ENCODE measurements around the gene NLGN1. TPM values are rescaled to one million over a fixed set of nuclear protein-coding genes. Genes with fewer than 3 reads are reported as not detected.

The NLGN1 gene
- polyA plus RNA-seq, 1 donor from 2014 or later = 2.7 TPM

DNA sequence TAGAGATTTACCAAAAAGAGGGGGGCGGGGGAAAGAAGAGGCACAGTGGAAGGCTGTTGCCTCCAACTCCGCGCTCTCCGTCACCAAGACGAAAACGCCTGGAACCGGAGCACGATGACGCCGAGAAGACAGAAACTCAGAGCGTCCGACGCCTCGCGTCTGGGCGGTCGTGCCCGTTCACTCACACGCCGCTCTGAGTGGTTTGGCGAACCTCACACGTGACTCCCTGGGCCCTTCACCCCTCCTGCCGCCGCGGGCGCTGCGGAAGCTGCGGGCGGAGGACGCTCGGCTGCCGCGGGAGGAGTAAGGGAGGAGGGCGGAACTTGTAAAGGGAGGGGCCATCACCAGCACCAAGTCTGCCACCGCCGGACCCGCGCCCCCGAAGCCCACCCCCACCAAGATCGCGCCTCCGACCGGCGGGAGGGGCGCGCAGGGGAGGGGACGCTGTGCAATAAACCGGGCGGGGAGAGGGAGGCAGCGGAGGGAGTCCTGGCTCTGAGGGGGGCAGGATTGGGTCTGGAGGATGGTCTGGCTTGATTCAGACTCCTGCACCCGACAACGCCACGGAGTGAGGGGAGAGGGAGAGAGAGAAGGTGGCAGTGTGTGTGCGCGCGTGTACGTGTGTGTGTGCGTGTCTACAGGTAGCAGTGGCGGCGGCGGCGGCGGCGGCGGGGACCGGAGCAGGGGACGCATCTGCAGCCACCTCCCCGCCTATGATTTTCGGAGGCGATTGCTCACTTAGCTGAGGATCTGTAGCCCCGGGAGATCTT, 1.9 kb upstream of the NLGN1 start:
- Histone ChIP-seq H3K9me3 (ENCODE audit: low read length) (no peaks in the 10 kb centered on the region), H3K36me3 (ENCODE audit: insufficient read depth, low read length) (no peaks in the 10 kb centered on the region), H4K20me1 (ENCODE audit: insufficient read depth) (no peaks in the 10 kb centered on the region), H2AFZ (ENCODE audit: low read depth, low read length) (peak overlapping the region; percentile 36), H3K79me2 (replicated peaks; ENCODE audit: insufficient read depth, low read length) (peaks cover 12% of the 10 kb centered on the region), H3K4me3 (ENCODE audit: low read length) (peak overlapping the region; percentile 87), H3K27me3 (ENCODE audit: insufficient read depth, low read depth, low read length) (peaks cover 15% of the 10 kb centered on the region), H3K9ac (ENCODE audit: low read length) (peak overlapping the region; percentile 58), H3K27ac (ENCODE audit: low read length) (no peak overlapping the region), H3F3A (ENCODE audit: insufficient read depth, low read length, poor library complexity, severe bottlenecking) (peaks cover 10% of the 10 kb centered on the region), H3K9me2 (ENCODE audit: insufficient read depth, low read length) (no peaks in the 10 kb centered on the region), H3K4me2 (ENCODE audit: low read length) (peak overlapping the region; percentile 95)
- peak; percentile 23 for TF ChIP-seq RAD21 (conservative IDR thresholded peaks at IDR 0.05)
- no peak for TF ChIP-seq EP300 (conservative IDR thresholded peaks at IDR 0.05; ENCODE audit: poor library complexity, severe bottlenecking)
- TF ChIP-seq SMC3 (conservative IDR thresholded peaks at IDR 0.05; ENCODE audit: poor library complexity) = no peak
- TF ChIP-seq TAF1 (IDR thresholded peaks at IDR 0.05; ENCODE audit: low read depth) = no peak
- TF ChIP-seq MXI1 (conservative IDR thresholded peaks at IDR 0.05; ENCODE audit: poor library complexity, severe bottlenecking) = peak; percentile 60
- no peak for TF ChIP-seq POLR2AphosphoS5 (IDR thresholded peaks at IDR 0.05)
- TF ChIP-seq, protein P1, sequence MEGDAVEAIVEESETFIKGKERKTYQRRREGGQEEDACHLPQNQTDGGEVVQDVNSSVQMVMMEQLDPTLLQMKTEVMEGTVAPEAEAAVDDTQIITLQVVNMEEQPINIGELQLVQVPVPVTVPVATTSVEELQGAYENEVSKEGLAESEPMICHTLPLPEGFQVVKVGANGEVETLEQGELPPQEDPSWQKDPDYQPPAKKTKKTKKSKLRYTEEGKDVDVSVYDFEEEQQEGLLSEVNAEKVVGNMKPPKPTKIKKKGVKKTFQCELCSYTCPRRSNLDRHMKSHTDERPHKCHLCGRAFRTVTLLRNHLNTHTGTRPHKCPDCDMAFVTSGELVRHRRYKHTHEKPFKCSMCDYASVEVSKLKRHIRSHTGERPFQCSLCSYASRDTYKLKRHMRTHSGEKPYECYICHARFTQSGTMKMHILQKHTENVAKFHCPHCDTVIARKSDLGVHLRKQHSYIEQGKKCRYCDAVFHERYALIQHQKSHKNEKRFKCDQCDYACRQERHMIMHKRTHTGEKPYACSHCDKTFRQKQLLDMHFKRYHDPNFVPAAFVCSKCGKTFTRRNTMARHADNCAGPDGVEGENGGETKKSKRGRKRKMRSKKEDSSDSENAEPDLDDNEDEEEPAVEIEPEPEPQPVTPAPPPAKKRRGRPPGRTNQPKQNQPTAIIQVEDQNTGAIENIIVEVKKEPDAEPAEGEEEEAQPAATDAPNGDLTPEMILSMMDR (IDR thresholded peaks at IDR 0.05; ENCODE audit: poor library complexity, severe bottlenecking) = no peak
- TF ChIP-seq, protein P2, sequence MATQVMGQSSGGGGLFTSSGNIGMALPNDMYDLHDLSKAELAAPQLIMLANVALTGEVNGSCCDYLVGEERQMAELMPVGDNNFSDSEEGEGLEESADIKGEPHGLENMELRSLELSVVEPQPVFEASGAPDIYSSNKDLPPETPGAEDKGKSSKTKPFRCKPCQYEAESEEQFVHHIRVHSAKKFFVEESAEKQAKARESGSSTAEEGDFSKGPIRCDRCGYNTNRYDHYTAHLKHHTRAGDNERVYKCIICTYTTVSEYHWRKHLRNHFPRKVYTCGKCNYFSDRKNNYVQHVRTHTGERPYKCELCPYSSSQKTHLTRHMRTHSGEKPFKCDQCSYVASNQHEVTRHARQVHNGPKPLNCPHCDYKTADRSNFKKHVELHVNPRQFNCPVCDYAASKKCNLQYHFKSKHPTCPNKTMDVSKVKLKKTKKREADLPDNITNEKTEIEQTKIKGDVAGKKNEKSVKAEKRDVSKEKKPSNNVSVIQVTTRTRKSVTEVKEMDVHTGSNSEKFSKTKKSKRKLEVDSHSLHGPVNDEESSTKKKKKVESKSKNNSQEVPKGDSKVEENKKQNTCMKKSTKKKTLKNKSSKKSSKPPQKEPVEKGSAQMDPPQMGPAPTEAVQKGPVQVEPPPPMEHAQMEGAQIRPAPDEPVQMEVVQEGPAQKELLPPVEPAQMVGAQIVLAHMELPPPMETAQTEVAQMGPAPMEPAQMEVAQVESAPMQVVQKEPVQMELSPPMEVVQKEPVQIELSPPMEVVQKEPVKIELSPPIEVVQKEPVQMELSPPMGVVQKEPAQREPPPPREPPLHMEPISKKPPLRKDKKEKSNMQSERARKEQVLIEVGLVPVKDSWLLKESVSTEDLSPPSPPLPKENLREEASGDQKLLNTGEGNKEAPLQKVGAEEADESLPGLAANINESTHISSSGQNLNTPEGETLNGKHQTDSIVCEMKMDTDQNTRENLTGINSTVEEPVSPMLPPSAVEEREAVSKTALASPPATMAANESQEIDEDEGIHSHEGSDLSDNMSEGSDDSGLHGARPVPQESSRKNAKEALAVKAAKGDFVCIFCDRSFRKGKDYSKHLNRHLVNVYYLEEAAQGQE (IDR thresholded peaks at IDR 0.05; ENCODE audit: borderline replicate concordance) = no peak
- TF ChIP-seq EZH2 (IDR thresholded peaks at IDR 0.05; ENCODE audit: borderline replicate concordance, insufficient read depth, low read length, poor library complexity, severe bottlenecking) = no peak

DNA sequence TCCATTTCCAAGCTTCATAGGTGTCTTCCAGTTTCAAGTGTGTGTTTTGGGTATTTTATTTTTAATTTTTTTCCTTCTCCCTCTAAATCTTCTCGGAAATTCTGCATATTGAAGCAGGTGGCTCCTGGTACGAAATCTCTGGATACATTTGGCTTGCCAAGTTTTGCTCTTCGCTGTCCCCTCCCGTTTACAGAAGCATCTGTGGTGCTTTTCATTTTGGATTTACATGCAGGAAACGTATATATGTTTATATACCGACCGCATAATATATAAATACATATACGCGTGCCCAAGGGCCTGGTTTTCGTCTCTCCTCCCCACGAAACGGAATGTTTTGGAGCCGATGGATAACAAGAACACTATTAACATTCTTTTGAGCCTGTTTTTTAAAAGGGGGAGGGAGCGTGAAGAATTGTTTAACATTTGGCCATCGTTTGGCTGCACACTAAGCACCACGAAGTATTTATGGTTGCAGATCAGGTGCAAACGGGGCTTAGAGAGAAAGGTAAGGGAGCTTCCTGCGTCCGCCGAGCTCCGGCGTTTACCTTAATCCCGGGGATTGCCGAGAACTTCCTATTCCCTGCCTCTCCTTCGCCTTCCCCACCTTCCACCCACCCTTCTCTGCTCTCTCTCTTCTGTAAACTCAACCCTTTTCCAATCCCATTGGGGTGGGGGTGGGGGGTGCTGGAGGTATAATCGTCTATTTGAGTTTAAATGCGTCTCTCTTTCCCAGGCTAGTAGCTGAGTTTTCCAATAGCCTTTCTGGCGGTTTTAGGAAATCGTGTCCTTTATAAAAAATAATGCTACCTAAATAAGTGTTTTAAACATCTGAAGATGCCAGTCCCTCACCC, 1.1 kb upstream of the NLGN1 start:
- TF ChIP-seq TAF1 (IDR thresholded peaks at IDR 0.05; ENCODE audit: low read depth) (no peak), EZH2 (IDR thresholded peaks at IDR 0.05; ENCODE audit: borderline replicate concordance, insufficient read depth, low read length, poor library complexity, severe bottlenecking) (no peak), SMC3 (conservative IDR thresholded peaks at IDR 0.05; ENCODE audit: poor library complexity) (no peak), POLR2AphosphoS5 (IDR thresholded peaks at IDR 0.05) (no peak)
- TF ChIP-seq, protein P2 (IDR thresholded peaks at IDR 0.05; ENCODE audit: borderline replicate concordance) = no peak
- no peak overlapping the region for H3K27ac ChIP-seq (ENCODE audit: low read length)
- no peaks in the 10 kb centered on the region for H3K9me2 ChIP-seq (ENCODE audit: insufficient read depth, low read length)
- H3K9me3 ChIP-seq (ENCODE audit: low read length) = no peaks in the 10 kb centered on the region
- H3K79me2 ChIP-seq (replicated peaks; ENCODE audit: insufficient read depth, low read length) = peaks cover 20% of the 10 kb centered on the region
- H2AFZ ChIP-seq (ENCODE audit: low read depth, low read length) = no peak overlapping the region
- peak overlapping the region; percentile 95 for H3K4me2 ChIP-seq (ENCODE audit: low read length)
- H3K9ac ChIP-seq (ENCODE audit: low read length) = peak overlapping the region; percentile 65
- H3K27me3 ChIP-seq (ENCODE audit: insufficient read depth, low read depth, low read length) = peaks cover 15% of the 10 kb centered on the region
- peak overlapping the region; percentile 87 for H3K4me3 ChIP-seq (ENCODE audit: low read length)
- no peaks in the 10 kb centered on the region for H3K36me3 ChIP-seq (ENCODE audit: insufficient read depth, low read length)
- no peaks in the 10 kb centered on the region for H4K20me1 ChIP-seq (ENCODE audit: insufficient read depth)
- peaks cover 10% of the 10 kb centered on the region for H3F3A ChIP-seq (ENCODE audit: insufficient read depth, low read length, poor library complexity, severe bottlenecking)

Data from neural cell (in vitro differentiated cells).